Activated CD8-positive, alpha-beta T cell treated with anti-CD3 and anti-CD28 coated beads for 36 hours (primary cell): ENCODE data around the gene SALL1. TPM values are rescaled to one million over a fixed set of nuclear protein-coding genes. Genes with fewer than 3 reads are reported as not detected.

Source experiments
- ATAC-seq: fragments of 200-7000 bp; cut with Tn5 transposase; one replicate; pipeline ENCODE4 v1.10.0; 2021; ENCODE audit warnings: mild to moderate bottlenecking, moderate library complexity
- CTCF ChIA-PET: fragments of 350-600 bp; sonication (Branson Sonifier 250); formaldehyde crosslinking; loops from one replicate; lab custom pipeline; 2021; ENCODE audit warnings: antibody characterized with exemption; lab: Charles Lee
- POLR2A ChIA-PET: fragments of 350-600 bp; sonication (Branson Sonifier 250); formaldehyde crosslinking; loops from one replicate; lab custom pipeline; 2021; ENCODE audit warnings: antibody characterized with exemption; lab: Charles Lee
- DNase-seq: peaks from one replicate; pipeline ENCODE4 v3.0.0-alpha.2; 2020
- H3K27ac Mint-ChIP-seq: one replicate; pipeline ENCODE4 v1.8.0; 2021; ENCODE audit warnings: mild to moderate bottlenecking, mixed read lengths
- H3K27me3 Mint-ChIP-seq: one replicate; pipeline ENCODE4 v1.8.0; 2021; ENCODE audit warnings: mixed read lengths
- H3K36me3 Mint-ChIP-seq: one replicate; pipeline ENCODE4 v1.8.0; 2021; ENCODE audit warnings: low read depth, mixed read lengths
- H3K4me1 Mint-ChIP-seq: one replicate; pipeline ENCODE4 v1.8.0; 2021; ENCODE audit warnings: low read depth, mixed read lengths
- H3K4me3 Mint-ChIP-seq: one replicate; pipeline ENCODE4 v1.8.0; 2021; ENCODE audit warnings: mild to moderate bottlenecking, moderate library complexity, mixed read lengths
- H3K9me3 Mint-ChIP-seq: one replicate; pipeline ENCODE4 v1.8.0; 2021; ENCODE audit warnings: mixed read lengths
- intact Hi-C: fragments of 100-400 bp; cut with micrococcal nuclease; formaldehyde crosslinking; loops from one replicate; pipeline ENCODE4 v1.10.0; 2022
- total RNA-seq, 2 experiments: library from RNA; stranded (reverse); gene quantifications; one replicate each; pipeline ENCODE4 v1.2.3, GENCODE V29; 2021
- TF ChIP-seq, protein P1 (sequence below): fragments of 200-600 bp; IDR thresholded peaks from one replicate; pipeline ENCODE4 v1.8.0; 2022; ENCODE audit warnings: antibody characterized with exemption, mild to moderate bottlenecking

SALL1 gene
- total RNA-seq, 2 experiments from 2014 or later: not detected

DNA sequence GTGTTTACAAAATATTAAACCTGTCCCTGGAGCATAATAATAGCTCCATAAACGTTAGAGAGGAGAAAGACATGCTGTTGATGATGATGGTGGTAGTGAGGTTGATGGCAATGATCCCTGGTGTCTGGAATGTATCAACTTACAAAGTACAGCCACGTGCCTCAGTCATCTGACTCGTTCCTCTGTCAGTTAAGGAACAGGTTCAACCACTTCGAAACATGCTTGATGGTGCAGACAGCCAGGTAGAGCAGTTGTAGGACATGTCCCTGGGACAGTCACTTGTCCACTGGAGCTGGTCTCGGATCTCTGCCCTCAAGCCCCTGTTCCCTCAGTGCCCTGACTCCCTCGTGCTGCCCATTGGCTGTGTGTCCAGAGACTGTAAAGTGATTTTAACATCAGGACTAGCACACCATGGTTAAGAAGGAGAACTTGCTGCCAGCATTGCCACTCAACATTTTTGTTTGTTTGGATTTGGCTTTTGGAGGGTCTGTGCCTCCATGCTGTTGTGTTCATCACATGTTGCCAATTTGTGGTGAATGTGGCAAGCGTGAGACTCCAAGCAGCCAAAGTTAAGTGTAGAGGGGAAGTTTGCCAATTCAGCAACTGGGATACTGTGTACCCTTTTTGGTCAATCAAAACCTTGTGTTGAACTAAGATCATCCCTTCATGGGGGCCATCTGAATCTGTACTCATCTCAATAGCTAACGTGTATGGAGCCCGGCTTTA is 16.3 kb upstream of the SALL1 start:
- POLR2A ChIA-PET: no interaction called here

GRCh38 chr16:51166541-51166940 is 15.5 kb upstream of the SALL1 start:
- Mint-ChIP-seq H3K4me1 (no peaks in the 10 kb centered on the region), H3K27me3 (no peaks in the 10 kb centered on the region), H3K9me3 (no peaks in the 10 kb centered on the region), H3K36me3 (no peaks in the 10 kb centered on the region), H3K4me3 (no peak overlapping the region), H3K27ac (no peak overlapping the region)
- TF ChIP-seq, protein P1, sequence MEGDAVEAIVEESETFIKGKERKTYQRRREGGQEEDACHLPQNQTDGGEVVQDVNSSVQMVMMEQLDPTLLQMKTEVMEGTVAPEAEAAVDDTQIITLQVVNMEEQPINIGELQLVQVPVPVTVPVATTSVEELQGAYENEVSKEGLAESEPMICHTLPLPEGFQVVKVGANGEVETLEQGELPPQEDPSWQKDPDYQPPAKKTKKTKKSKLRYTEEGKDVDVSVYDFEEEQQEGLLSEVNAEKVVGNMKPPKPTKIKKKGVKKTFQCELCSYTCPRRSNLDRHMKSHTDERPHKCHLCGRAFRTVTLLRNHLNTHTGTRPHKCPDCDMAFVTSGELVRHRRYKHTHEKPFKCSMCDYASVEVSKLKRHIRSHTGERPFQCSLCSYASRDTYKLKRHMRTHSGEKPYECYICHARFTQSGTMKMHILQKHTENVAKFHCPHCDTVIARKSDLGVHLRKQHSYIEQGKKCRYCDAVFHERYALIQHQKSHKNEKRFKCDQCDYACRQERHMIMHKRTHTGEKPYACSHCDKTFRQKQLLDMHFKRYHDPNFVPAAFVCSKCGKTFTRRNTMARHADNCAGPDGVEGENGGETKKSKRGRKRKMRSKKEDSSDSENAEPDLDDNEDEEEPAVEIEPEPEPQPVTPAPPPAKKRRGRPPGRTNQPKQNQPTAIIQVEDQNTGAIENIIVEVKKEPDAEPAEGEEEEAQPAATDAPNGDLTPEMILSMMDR: no peak
- no peak for ATAC-seq
- intact Hi-C loops: no loop called here
- ChIA-PET CTCF (no interaction called here), POLR2A (no interaction called here)
- no peak for DNase-seq

More for the DNA sequence above, 16.3 kb upstream of the SALL1 start:
- Mint-ChIP-seq H3K27me3 (no peaks in the 10 kb centered on the region), H3K4me3 (no peak overlapping the region), H3K9me3 (no peaks in the 10 kb centered on the region), H3K36me3 (no peaks in the 10 kb centered on the region), H3K27ac (no peak overlapping the region), H3K4me1 (no peaks in the 10 kb centered on the region)
- intact Hi-C loops: no loop called here
- CTCF ChIA-PET: no interaction called here
- TF ChIP-seq, protein P1: no peak
- no peak for ATAC-seq
- DNase-seq: no peak

DNA sequence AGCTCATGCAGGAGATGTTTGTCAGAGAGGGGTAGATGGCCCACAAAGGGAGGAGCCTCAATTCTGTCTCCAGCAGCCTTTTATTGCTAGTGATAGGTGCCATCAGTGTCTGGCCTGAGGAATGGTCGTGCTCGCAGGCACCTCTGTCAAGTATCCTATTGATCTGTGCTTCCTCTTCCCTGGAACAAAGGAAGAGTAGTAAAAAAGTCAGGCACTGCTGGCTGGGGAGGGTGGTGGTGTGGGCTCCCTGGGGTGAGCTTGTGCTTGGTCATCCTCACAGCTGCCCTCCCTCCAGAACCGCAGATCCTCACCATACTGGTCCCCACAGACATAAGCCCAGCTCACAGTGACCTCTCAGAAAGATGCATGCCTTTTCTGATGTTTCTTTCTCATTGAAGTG is 15.0 kb upstream of the SALL1 start:
- DNase-seq: no peak
- Mint-ChIP-seq H3K9me3 (no peaks in the 10 kb centered on the region), H3K27ac (no peak overlapping the region), H3K36me3 (no peaks in the 10 kb centered on the region), H3K4me1 (no peaks in the 10 kb centered on the region), H3K4me3 (no peak overlapping the region), H3K27me3 (no peaks in the 10 kb centered on the region)
- no peak for ATAC-seq
- POLR2A ChIA-PET: no interaction called here
- CTCF ChIA-PET: no interaction called here
- intact Hi-C loops: no loop called here
- TF ChIP-seq, protein P1: no peak

GRCh38 chr16:51165043-51165442 is 14.0 kb upstream of the SALL1 start:
- H3K4me3 Mint-ChIP-seq: no peak overlapping the region
- no peaks in the 10 kb centered on the region for H3K4me1 Mint-ChIP-seq
- CTCF ChIA-PET: no interaction called here
- H3K27ac Mint-ChIP-seq: no peak overlapping the region
- POLR2A ChIA-PET: no interaction called here
- TF ChIP-seq, protein P1: no peak
- DNase-seq (no peak), ATAC-seq (no peak)
- no peaks in the 10 kb centered on the region for H3K9me3 Mint-ChIP-seq
- intact Hi-C loops: no loop called here
- H3K27me3 Mint-ChIP-seq: peaks cover 1% of the 10 kb centered on the region
- no peaks in the 10 kb centered on the region for H3K36me3 Mint-ChIP-seq

DNA sequence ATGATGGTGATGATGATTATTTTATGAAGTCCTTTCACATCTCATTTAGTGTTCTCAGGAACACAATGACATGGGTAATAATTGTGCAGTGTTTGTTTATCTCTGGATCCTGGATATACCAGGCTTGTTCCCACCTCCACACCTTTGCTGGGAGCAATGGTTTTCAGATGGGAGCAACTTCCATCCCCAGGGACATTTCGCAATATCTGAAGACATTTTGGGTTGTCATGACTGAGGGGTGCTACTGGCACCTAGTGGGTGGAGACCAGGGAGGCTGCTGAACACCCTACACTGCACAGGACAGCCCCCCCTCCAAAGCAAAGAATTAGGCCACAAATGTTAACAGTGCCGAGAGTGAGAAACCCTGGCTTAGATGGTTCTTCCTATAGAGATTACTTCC is 13.5 kb upstream of the SALL1 start:
- Mint-ChIP-seq H3K27me3 (peaks cover 1% of the 10 kb centered on the region), H3K27ac (no peak overlapping the region), H3K4me1 (no peaks in the 10 kb centered on the region), H3K4me3 (no peak overlapping the region), H3K36me3 (no peaks in the 10 kb centered on the region), H3K9me3 (no peaks in the 10 kb centered on the region)
- no peak for DNase-seq
- ATAC-seq: no peak
- ChIA-PET POLR2A (no interaction called here), CTCF (no interaction called here)
- TF ChIP-seq, protein P1: no peak
- intact Hi-C loops: no loop called here
